CD4-positive, alpha-beta T cell treated with Interleukin-15 for 4 hours (primary cell): ENCODE data around the gene EPB42.
"Not testable (repeated sequence)": the region's sequence is repeated elsewhere in the genome, so short reads cannot be mapped to it uniquely, and the experiment has no call there.

Source experiments
- DNase-seq: peaks from one replicate; pipeline ENCODE4 v3.0.0-alpha.2; 2020; ENCODE audit warnings: low spot score

The EPB42 gene

DNA sequence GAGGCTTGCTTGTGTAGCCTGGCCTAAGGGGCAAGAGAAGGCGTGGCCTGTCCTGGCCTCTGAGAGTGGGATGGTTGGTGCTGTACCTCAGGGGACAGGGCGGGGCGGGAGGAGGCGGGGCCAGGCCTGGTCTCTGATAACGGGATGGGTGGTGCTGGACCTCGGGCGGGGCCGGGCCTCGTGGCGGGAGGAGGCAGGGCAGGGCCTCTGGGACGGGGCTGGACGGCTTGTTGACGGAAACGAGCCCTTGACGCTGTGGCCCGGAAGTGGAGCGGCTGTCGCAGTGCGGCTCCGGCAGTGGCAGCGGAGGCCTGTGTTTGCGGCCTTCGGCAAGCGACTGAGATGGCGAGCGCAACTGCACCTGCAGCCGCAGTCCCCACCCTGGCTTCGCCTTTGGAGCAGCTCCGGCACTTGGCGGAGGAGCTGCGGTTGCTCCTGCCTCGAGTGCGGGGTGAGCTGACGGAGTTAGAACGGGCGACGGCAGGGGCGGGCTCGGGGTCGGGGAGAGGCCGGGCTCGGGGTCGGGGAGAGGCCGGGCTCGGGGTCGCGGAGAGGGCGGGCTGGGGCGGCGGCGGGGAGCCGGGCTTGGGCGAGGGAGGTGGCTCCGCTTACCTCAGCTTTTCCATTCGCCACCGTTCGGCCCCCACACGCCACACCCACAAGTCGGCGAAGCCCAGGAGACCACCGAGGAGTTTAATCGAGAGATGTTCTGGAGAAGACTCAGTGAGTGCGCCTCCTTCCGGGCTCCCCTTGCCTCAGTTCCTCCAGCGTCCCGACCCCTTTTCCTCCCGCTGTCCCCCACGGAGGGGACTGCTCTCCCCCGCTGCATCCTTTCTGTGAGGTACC, 35.4 kb downstream of the EPB42 start, which contains the start of gene CCNDBP1:
Gene CCNDBP1, plus strand, starts transcription at position 247 of the 846 bp plus-strand sequence. Its CDS starts 96 bp downstream, at position 343.
- peak; percentile 88 for DNase-seq

DNA sequence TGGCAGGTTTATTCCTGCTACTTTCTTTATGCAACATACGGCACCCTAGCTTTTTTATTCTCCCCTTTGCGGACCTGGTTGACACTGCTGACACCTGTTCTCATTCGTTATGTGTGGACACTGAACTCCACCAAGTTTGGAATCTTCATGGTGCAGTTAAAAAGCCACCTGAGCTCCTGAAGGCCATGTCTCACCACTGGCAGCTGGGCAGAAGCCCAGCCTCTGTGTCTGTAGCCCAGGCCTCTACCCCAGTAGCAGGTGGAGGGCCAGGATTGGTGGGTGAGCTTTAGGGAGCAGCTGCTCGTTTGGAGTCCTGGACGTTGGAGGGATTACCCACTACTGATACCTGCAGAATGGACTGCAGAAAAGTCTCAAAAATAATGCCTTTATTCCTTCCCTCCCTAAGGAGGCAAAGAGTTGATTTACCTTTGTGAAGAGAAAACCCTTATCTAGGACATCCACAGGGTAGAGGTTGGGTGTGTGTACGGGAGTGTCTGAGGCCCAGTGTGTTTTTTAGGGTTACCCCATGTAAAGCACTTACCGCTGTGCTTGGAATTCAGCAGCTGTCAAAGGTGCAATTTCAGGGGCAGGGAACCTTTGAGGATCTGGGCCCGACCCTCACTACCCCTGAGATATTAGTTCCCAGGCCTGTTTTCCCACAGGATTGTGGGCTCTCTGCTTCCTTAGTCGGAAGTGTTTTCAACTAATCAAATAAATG, 36.3 kb downstream of the EPB42 start:
- no peak for DNase-seq

DNA sequence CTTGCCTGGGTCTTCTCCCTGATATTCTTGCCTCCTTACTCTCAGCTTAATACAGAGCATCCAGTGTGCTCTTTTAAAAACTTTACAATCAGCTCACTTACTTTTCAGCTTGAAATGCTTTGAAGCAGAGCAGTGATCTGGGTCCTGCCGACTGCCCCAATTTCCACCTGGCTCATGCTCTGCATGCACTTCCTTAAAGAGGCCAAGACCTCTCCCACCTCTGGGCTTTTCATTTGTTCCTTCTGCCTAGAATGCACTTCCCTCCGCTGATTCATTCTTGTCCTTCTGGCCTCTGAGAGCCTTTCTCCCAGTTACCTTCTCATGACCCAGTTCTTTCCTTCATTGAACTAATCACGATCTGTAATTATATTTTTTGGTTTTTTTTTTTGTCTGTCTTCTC, 37.5 kb downstream of the EPB42 start:
- DNase-seq: no peak

DNA sequence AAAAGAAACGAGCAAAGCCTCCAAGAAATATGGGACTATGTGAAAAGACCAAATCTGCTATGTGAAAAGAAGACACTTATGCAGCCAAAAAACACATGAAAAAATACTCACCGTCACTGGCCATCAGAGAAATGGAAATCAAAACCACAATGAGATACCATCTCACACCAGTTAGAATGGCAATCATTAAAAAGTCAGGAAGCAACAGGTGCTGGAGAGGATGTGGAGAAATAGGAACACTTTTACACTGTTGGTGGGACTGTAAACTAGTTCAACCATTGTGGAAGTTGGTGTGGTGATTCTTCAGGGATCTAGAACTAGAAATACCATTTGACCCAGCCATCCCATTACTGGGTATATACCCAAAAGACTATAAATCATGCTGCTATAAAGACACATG, 43.7 kb downstream of the EPB42 start:
- DNase-seq: not testable (repeated sequence)

DNA sequence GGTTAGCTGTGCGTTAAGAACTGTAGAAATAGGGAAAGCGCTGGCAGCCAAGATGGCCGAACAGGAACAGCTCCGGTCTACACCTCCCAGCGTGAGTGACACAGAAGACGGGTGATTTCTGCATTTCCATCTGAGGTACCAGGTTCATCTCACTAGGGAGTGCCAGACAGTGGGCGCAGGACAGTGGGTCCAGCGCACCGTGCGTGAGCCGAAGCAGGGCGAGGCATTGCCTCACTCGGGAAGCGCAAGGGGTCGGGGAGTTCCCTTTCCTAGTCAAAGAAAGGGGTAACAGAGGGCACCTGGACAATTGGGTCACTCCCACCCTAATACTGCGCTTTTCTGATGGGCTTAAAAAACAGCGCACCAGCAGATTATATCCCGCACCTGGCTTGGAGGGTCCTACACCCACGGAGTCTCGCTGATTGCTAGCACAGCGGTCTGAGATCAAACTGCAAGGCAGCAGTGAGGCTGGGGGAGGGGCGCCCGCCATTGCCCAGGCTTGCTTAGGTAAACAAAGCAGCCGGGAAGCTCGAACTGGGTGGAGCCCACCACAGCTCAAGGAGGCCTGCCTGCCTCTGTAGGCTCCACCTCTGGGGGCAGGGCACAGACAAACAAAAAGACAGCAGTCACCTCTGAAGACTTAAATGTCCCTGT, 45.0 kb downstream of the EPB42 start:
- DNase-seq: not testable (repeated sequence)

DNA sequence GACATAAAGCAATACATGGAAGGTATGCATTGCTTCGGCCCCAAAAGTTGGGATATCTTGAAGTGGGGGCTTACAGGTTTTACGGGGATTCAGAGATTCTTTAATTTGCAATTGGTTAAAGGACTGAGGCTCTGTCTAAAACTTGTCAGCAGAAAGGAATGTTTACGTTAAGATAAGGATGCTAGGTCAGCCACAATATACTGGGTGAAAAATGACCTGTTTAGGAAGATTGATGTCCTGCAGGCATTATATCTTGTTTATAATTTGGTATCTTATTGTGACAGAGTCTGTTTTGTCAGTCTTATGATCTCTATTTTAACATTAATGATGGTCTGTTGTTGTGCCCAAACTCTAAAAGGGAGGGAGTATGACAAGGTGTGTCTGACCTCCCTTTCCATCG, 50.9 kb downstream of the EPB42 start:
- no peak for DNase-seq

DNA sequence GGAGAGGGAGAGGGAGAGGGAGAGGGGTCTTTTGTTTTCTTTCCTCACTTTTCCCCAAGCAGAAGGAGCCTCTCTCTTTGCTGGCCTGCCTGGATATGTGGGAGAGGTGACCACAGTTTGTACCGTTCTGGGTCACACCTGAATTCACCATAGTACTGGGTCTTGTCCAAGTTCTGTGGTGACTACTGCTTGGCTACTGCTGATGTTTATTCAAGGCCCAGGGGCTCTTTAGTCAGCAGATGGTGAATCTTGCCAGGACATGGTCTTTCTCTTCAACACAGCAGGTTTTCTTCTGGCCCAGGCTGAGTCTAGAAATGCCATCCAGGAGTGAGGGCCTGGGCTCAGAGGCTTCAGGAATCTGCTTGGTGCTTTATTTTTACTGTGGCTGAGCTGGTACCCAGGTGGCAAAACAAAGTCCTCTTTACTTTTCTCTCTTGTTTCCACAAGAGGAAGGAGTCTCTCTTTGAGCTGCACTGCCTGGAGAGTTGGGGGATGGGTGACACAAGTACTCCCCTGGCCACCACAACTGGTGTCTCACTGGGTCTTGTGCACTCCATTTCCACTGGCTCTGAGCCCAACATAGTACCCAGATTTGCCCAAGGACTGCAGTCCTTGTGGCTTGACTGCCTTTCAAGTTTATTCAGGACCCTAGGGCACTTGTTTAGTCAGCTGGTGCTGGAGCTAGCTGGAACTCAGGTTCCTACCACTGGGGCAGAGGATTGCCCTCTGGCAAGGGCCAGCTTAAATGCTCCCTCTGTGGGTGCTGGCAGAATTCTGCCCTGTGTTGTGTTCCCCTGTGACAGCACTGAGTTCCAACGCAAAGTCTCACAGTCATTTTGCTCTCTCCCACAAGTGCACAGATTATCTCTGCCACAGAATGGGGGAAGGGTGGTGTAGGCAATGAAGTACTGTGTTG, 52.4 kb downstream of the EPB42 start:
- DNase-seq: no peak

DNA sequence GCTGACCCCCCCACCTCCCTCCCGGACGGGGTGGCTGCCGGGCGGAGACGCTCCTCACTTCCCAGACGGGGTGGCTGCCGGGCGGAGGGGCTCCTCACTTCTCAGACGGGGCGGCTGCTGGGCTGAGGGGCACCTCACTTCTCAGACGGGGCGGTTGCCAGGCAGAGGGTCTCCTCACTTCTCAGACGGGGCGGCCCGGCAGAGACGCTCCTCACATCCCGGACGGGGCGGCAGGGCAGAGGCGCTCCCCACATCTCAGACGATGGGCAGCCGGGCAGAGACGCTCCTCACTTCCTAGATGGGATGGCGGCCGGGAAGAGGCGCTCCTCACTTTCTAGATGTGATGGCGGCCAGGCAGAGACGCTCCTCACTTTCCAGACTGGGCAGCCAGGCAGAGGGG, 53.6 kb downstream of the EPB42 start:
- not testable (repeated sequence) for DNase-seq

DNA sequence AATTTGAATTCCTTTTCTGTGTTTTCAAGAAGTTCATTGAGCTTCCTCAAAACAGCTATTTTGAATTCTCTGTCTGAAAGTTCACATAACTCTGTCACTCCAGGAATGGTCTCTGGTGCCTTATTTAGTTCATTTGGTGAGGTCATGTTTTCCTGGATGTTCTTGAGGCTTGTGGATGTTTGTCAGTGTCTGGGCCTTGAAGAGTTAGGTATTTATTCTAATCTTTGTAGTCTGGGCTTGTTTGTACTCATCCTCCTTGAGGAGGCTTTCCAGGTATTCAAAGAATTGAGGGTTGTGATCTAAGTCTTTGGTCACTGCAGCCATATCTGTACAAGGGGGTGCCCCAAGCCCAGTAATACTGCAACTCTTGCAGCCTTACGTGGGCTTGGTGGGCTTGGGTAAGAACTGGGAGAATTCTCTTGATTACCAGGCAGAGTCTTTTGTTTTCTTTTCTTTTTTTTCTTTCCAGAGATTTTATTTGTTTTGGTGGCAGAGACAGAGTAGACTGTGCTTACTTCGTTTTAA, 55.0 kb downstream of the EPB42 start:
- DNase-seq: no peak

DNA sequence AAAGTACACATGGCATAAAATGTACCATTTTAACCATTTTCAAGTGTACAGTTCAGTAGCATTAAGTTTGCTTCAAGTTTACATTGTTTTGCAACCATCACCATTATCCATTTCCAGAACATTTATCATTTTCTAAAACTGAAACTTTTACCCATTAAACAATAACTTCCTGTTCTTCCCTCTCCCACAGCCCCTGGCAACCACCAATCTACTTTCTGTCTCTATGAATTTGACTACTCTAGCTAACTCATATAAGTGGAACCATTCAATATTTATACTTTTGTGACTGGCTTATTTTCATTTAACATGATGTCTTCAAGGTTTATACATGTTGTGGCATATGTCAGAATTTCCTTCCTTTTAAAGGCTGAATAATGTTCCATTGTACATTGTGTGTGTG, 67.5 kb downstream of the EPB42 start:
- no peak for DNase-seq

DNA sequence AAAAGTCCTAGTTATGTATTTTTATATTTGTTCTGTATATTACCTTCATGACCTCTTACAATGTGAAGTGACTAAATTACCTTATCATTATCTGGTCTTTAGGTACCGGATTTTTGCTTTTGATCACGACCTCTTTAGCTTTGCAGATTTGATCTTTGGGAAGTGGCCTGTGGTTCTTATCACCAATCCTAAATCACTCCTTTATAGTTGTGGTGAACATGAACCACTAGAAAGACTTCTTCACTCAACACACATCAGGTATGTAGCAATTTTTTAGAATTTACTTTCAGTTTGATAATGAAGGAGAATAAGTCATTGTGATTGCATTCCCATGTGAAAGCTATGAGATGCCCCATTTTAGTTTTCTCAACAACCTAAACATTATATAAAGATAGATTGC, 69.1 kb downstream of the EPB42 start:
- DNase-seq: peak; percentile 28

DNA sequence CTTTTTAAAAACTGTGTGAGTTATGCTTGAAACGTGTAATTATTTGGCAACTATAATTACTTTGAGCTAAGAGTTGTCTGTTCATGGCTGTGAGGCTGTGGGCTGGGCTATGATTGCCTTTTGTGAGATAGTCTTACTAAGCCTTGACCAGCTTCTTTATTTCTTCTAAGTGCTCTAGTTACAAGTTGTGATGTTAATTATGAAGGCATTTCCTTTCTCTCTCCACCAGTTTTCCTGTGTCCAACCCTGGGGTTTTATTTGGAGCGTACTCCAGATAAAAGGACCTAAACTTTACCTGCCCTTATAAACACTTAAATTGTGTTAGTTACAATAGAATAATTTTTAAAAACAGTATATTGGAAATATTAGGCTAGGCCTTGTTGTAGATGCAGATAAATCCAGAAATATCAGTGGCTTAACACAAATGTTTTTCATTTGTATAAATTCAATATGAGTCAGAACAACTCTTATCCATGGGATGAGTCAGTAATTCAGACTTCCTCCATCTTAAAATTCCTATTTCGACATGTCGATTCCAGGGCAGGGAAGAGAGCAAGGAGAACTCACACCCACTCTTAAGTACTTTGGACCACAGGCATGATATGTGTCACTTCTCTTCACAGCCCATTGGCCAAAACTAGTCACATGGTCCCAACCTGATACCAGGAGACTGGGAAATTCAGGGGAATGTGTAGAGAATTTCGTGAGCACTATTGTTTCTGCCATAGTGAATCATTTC, 70.5 kb downstream of the EPB42 start:
- no peak for DNase-seq
